ENCODE measurements around the gene DPP6.

Gene DPP6

GRCh38 chr7:154902600-154903082 is 850.4 kb downstream of the DPP6 start:
- no peak for DNase-seq

GRCh38 chr7:154903083-154903731 is 851.0 kb downstream of the DPP6 start:
- no peak for DNase-seq

GRCh38 chr7:154905146-154905545 is 852.9 kb downstream of the DPP6 start:
- DNase-seq = no peak

- DNase-seq = no peak
These were observed 853.4 kb downstream of the DPP6 start for GRCh38 chr7:154905615-154906014.

GRCh38 chr7:154906201-154906600 is 854.0 kb downstream of the DPP6 start:
- DNase-seq = no peak

- DNase-seq = no peak
These were observed 854.6 kb downstream of the DPP6 start for GRCh38 chr7:154906736-154907355.

GRCh38 chr7:154907651-154908620 is 855.7 kb downstream of the DPP6 start:
- DNase-seq = no peak

GRCh38 chr7:154909241-154910105 is 857.3 kb downstream of the DPP6 start:
- DNase-seq = no peak

GRCh38 chr7:154910125-154910524 is 857.9 kb downstream of the DPP6 start:
- DNase-seq = no peak

- no peak for DNase-seq
These were observed 858.8 kb downstream of the DPP6 start for GRCh38 chr7:154910977-154911376.

- DNase-seq = no peak
These were observed 859.2 kb downstream of the DPP6 start for GRCh38 chr7:154911411-154911810.

- no peak for DNase-seq
These were observed 859.8 kb downstream of the DPP6 start for GRCh38 chr7:154911862-154912455.

GRCh38 chr7:154912871-154913637 is 860.9 kb downstream of the DPP6 start:
- no peak for DNase-seq

- DNase-seq = no peak
These were observed 861.6 kb downstream of the DPP6 start for GRCh38 chr7:154913638-154914307.

- DNase-seq = no peak
These were observed 862.3 kb downstream of the DPP6 start for GRCh38 chr7:154914308-154914995.

- DNase-seq = no peak
These were observed 862.8 kb downstream of the DPP6 start for GRCh38 chr7:154914996-154915380.

- no peak for DNase-seq
These were observed 863.4 kb downstream of the DPP6 start for GRCh38 chr7:154915600-154915999.

- no peak for DNase-seq
These were observed 864.2 kb downstream of the DPP6 start for GRCh38 chr7:154916381-154916780.

- no peak for DNase-seq
These were observed 864.9 kb downstream of the DPP6 start for GRCh38 chr7:154916856-154917807.

Data from NCI-H524 treated with DMSO at 0.1 percent for 48 hours (cell line).